ENCODE measurements around the gene C4orf46. TPM values are rescaled to one million over a fixed set of nuclear protein-coding genes. Genes with fewer than 3 reads are reported as not detected.

C4orf46 gene
- total and polyA plus RNA-seq, 2 donors (not counting 3 experiments of a cell fraction or from before 2014, with no cell fraction given), result 9.4 to 19.6 TPM

DNA sequence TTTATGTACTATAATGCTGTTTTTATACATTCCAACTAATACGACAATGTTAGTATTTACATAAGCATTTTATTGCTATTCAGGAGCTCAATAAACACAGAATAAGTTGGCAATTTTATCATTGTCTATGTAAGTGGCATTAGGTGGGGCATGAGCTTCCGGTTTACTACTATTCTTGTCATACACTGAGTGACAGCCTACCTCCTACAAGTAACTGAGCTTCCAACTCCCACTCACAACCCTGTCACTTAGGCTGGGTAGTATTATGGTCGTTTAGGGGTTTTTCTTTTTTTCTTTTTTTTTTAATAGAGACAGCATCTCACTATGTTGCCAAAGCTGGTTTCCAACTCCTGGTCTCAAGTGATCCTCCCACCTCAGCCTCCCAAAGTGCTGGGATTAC, 44.1 kb upstream of the C4orf46 start:
- Histone ChIP-seq H3K9me3 (replicated peaks; ENCODE audit: control insufficient read depth, insufficient read depth, low read length) (no peaks in the 10 kb centered on the region), H3K4me2 (ENCODE audit: insufficient read depth, low read length) (no peak overlapping the region), H3K79me2 (ENCODE audit: control insufficient read depth, insufficient read depth, low read length) (peaks cover 2% of the 10 kb centered on the region), H3K4me3 (replicated peaks in 1 of 3; ENCODE audit: insufficient read depth in 1 of 3, low read depth in 1 of 3, low read length in 3 of 3) (no peak overlapping the region), H3K9me1 (replicated peaks; ENCODE audit: control insufficient read depth, extremely low read depth, insufficient read depth, low read length) (no peaks in the 10 kb centered on the region), H3K36me3 (ENCODE audit: control insufficient read depth in 2 of 2, extremely low read depth in 1 of 2, insufficient read depth in 2 of 2, low read length in 2 of 2) (peaks cover 12 to 31% of the 10 kb centered on the region in 2 experiments), H3K27me3 (ENCODE audit: control insufficient read depth in 2 of 2, insufficient read depth in 2 of 2, low read length in 2 of 2) (no peaks in the 10 kb centered on the region), H4K20me1 (replicated peaks; ENCODE audit: control insufficient read depth, extremely low read depth, insufficient read depth, low read length) (no peaks in the 10 kb centered on the region), H3K9ac (replicated peaks; ENCODE audit: extremely low read depth, insufficient read depth, low read length) (no peak overlapping the region), H3K27ac (ENCODE audit: insufficient read depth, low read depth, low read length) (no peak overlapping the region), H2AFZ (ENCODE audit: low read depth, low read length) (no peak overlapping the region), H3K4me1 (ENCODE audit: control insufficient read depth, extremely low read depth, insufficient read depth, low read length) (no peaks in the 10 kb centered on the region)
- ChIA-PET POLR2A (no interaction called here), CTCF (interaction anchor here (0.9 kb wide), 1 partner anchor 12 kb away, joined by 3 read pairs; no protein-coding TSS in a partner anchor)
- intact Hi-C loops (cut with micrococcal nuclease) (no loop called here), dilution Hi-C loops (cut with MboI; ENCODE audit: extremely low pct_ligation_motif_present, low sequenced_read_pairs) (no loop called here)
- no peak for DNase-seq (ENCODE audit: low read depth, low spot score)
- no TSS peak for BruUV-seq (replicated peaks)
- FAIRE-seq, result no peak
- TF ChIP-seq, protein P1, sequence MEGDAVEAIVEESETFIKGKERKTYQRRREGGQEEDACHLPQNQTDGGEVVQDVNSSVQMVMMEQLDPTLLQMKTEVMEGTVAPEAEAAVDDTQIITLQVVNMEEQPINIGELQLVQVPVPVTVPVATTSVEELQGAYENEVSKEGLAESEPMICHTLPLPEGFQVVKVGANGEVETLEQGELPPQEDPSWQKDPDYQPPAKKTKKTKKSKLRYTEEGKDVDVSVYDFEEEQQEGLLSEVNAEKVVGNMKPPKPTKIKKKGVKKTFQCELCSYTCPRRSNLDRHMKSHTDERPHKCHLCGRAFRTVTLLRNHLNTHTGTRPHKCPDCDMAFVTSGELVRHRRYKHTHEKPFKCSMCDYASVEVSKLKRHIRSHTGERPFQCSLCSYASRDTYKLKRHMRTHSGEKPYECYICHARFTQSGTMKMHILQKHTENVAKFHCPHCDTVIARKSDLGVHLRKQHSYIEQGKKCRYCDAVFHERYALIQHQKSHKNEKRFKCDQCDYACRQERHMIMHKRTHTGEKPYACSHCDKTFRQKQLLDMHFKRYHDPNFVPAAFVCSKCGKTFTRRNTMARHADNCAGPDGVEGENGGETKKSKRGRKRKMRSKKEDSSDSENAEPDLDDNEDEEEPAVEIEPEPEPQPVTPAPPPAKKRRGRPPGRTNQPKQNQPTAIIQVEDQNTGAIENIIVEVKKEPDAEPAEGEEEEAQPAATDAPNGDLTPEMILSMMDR (IDR thresholded peaks at IDR 0.05; ENCODE audit: extremely low read depth in 1 of 2, insufficient read depth in 1 of 2, low read depth in 1 of 2, low read length in 2 of 2), result no peak
- TF ChIP-seq EZH2 (IDR thresholded peaks at IDR 0.05; ENCODE audit: borderline replicate concordance, low read depth, low read length, severe bottlenecking) (no peak), JUN (IDR thresholded peaks at IDR 0.05; ENCODE audit: borderline replicate concordance, insufficient read depth, insufficient read length, low read depth) (no peak)

DNA sequence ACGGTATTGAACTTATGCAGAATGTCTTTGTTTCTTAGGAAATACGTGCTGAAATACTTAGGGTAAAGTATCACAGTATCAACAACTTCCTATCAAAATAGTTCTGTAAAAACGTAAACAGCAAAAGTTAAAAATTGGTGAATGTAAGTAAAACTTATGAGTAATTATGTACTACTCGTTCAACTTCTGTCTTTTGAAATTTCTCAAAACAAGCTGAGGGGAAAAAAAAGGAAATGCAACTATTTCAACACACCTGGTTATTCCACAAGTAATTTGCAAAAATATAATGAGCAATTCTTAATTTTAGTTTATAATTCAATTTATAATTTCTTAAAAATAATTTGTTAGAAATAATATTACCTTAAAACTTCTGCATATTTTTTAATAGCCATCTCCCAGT, 43.2 kb upstream of the C4orf46 start:
- BruUV-seq (replicated peaks), result no TSS peak
- no peak overlapping the region for H3K9ac ChIP-seq (replicated peaks; ENCODE audit: extremely low read depth, insufficient read depth, low read length)
- H4K20me1 ChIP-seq (replicated peaks; ENCODE audit: control insufficient read depth, extremely low read depth, insufficient read depth, low read length), result no peaks in the 10 kb centered on the region
- no peak overlapping the region for H3K27ac ChIP-seq (ENCODE audit: insufficient read depth, low read depth, low read length)
- no peaks in the 10 kb centered on the region for H3K9me1 ChIP-seq (replicated peaks; ENCODE audit: control insufficient read depth, extremely low read depth, insufficient read depth, low read length)
- dilution Hi-C loops (cut with MboI; ENCODE audit: extremely low pct_ligation_motif_present, low sequenced_read_pairs), result no loop called here
- intact Hi-C loops (cut with micrococcal nuclease), result no loop called here
- no peaks in the 10 kb centered on the region for H3K9me3 ChIP-seq (replicated peaks; ENCODE audit: control insufficient read depth, insufficient read depth, low read length)
- peaks cover 1% of the 10 kb centered on the region for H3K79me2 ChIP-seq (ENCODE audit: control insufficient read depth, insufficient read depth, low read length)
- H3K27me3 ChIP-seq (ENCODE audit: control insufficient read depth in 2 of 2, insufficient read depth in 2 of 2, low read length in 2 of 2), result no peaks in the 10 kb centered on the region
- H2AFZ ChIP-seq (ENCODE audit: low read depth, low read length), result no peak overlapping the region
- TF ChIP-seq POLR2AphosphoS5 (IDR thresholded peaks at IDR 0.05; ENCODE audit: insufficient read depth, low read depth, low read length) (no peak), POLR2A (IDR thresholded peaks at IDR 0.05; ENCODE audit: low read depth, low read length) (no peak), MYC (IDR thresholded peaks at IDR 0.05; ENCODE audit: low read depth, low read length) (no peak), EZH2 (IDR thresholded peaks at IDR 0.05; ENCODE audit: borderline replicate concordance, low read depth, low read length, severe bottlenecking) (no peak), GATA2 (IDR thresholded peaks at IDR 0.05; ENCODE audit: insufficient read depth, insufficient read length, low read depth, low read length) (no peak), FOS (IDR thresholded peaks at IDR 0.05; ENCODE audit: borderline replicate concordance, insufficient read depth, low read length) (no peak), JUN (IDR thresholded peaks at IDR 0.05; ENCODE audit: borderline replicate concordance, insufficient read depth, insufficient read length, low read depth) (no peak)
- TF ChIP-seq, protein P2, sequence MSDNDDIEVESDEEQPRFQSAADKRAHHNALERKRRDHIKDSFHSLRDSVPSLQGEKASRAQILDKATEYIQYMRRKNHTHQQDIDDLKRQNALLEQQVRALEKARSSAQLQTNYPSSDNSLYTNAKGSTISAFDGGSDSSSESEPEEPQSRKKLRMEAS (IDR thresholded peaks at IDR 0.05; ENCODE audit: insufficient read depth, insufficient read length), result no peak
- TF ChIP-seq, protein P1 (IDR thresholded peaks at IDR 0.05; ENCODE audit: extremely low read depth in 1 of 2, insufficient read depth in 1 of 2, low read depth in 1 of 2, low read length in 2 of 2), result no peak
- ChIA-PET CTCF (interaction anchor here (0.9 kb wide), 1 partner anchor 13 kb away, joined by 3 read pairs; no protein-coding TSS in a partner anchor), POLR2A (no interaction called here)
- no peak overlapping the region for H3K4me2 ChIP-seq (ENCODE audit: insufficient read depth, low read length)
- H3K4me3 ChIP-seq (replicated peaks in 1 of 3; ENCODE audit: insufficient read depth in 1 of 3, low read depth in 1 of 3, low read length in 3 of 3), result no peak overlapping the region
- no peak for DNase-seq (ENCODE audit: low read depth, low spot score)
- FAIRE-seq, result no peak
- H3K36me3 ChIP-seq (ENCODE audit: control insufficient read depth in 2 of 2, extremely low read depth in 1 of 2, insufficient read depth in 2 of 2, low read length in 2 of 2), result peaks cover 11 to 40% of the 10 kb centered on the region in 2 experiments
- no peaks in the 10 kb centered on the region for H3K4me1 ChIP-seq (ENCODE audit: control insufficient read depth, extremely low read depth, insufficient read depth, low read length)
